Subcutaneous abdominal adipose tissue (tissue), 5 donors: ENCODE measurements around the gene RBFOX1.

ENCODE experiments used
- H3K27ac ChIP-seq: one replicate; pipeline ENCODE4 v1.7.0; 2013; ENCODE audit warnings: low read depth, mild to moderate bottlenecking, inconsistent platforms, low read length, moderate library complexity
- H3K27me3 ChIP-seq, 5 donors: one replicate each; pipeline ENCODE4 v1.7.0; 2013; ENCODE audit warnings: low read length in 5 of 5, inconsistent platforms in 1 of 5; ENCODE audit not compliant: control insufficient read depth in 5 of 5, insufficient read depth in 4 of 5
- H3K36me3 ChIP-seq, 5 donors: one replicate each; pipeline ENCODE4 v1.7.0; 2013; ENCODE audit warnings: low read length in 5 of 5; ENCODE audit not compliant: control insufficient read depth in 5 of 5, insufficient read depth in 5 of 5
- H3K4me1 ChIP-seq, 5 donors: one replicate each; pipeline ENCODE4 v1.7.0; 2013; ENCODE audit warnings: low read length in 5 of 5, mild to moderate bottlenecking in 3 of 5, moderate library complexity in 1 of 5; ENCODE audit not compliant: control insufficient read depth in 5 of 5, insufficient read depth in 5 of 5
- H3K4me3 ChIP-seq, 5 donors: one replicate each; pipeline ENCODE4 v1.7.0; 2013; ENCODE audit warnings: low read length in 5 of 5, low read depth in 1 of 5
- H3K9ac ChIP-seq, 5 donors: one replicate each; pipeline ENCODE4 v1.7.0; 2013; ENCODE audit warnings: low read length in 5 of 5, mild to moderate bottlenecking in 4 of 5, moderate library complexity in 3 of 5
- H3K9me3 ChIP-seq, 5 donors: one replicate each; pipeline ENCODE4 v1.7.0; 2013; ENCODE audit warnings: low read length in 5 of 5; ENCODE audit not compliant: control insufficient read depth in 5 of 5
- donor health status: healthy.
- donor health status: healthy.
- donor health status: healthy.
- donor health status: healthy.
- donor health status: healthy.

Gene RBFOX1

DNA sequence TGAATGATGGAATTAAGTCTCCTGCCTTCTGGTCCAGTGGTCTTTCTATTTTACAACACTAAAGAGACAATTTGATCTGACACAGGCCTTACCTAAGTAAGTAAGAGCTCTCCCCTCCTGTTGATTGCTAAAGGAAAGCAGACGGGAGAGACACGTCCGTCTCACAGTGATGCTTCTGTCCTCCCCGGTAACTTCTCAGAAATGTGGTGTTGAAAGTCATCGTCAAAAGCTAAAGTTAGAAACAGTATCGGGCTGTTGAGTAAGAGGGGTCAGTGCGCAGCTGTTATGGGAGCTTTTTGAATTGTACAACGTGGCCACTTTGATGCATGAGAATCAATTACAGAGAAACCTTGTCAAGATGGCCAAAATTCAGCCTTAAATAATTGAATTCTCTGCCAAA is 1.9 kb upstream of the RBFOX1 start:
- Histone ChIP-seq H3K36me3 (no peaks in the 10 kb centered on the region), H3K9me3 (peaks cover 0 to 2% (median 0%) of the 10 kb centered on the region in 5 donors), H3K4me1 (no peaks in the 10 kb centered on the region), H3K27me3 (no peaks in the 10 kb centered on the region), H3K9ac (no peak overlapping the region), H3K27ac (no peak overlapping the region), H3K4me3 (no peak overlapping the region)

DNA sequence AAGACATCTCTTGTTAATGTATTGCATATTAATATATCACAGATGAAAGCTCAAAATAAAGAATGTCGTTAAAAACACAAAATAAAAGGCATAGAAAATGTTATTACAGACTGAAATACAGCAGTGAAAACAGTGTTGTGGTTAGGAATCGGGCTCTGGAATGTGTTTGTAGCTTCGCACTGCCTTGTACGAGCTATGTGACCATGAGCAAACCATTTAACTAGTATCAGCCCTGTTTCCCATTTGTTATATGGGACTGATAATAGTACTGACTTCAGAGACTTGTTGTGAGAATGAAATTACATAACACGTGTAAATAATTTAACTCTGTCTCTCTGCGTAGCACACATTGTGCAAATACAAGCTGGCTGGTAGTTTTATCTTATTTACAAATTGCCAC is 648 bp upstream of the RBFOX1 start:
- Histone ChIP-seq H3K9ac (no peak overlapping the region), H3K36me3 (no peaks in the 10 kb centered on the region), H3K4me3 (no peak overlapping the region), H3K27me3 (no peaks in the 10 kb centered on the region), H3K4me1 (no peaks in the 10 kb centered on the region), H3K27ac (no peak overlapping the region), H3K9me3 (no peaks in the 10 kb centered on the region)

DNA sequence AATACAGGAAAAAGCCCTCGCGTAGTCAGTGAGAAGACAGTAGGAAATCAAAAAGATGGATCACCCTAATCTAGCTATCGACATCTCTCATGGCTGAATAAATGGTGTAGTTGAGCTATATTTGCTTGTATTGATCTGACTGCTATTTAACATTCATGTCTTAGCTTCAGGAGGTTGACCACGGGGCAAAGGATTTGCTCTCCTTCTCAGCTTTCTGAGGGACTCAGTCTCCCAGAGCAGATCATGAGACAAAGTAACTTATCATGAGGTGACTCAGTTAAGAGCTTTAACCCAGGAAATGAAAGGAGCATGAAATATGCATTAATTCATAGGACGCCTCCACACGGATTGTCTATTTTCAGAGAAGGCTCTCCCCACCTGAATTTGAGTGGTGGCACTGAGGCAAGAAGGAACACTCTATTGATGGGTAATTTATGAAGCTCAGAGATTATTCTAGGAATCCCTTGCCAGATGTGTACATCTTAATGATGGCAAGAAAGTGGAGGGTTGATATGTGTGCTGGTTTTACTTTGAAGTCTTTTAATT is 608 bp downstream of the RBFOX1 start:
- H3K9me3 ChIP-seq: no peaks in the 10 kb centered on the region
- H3K4me1 ChIP-seq: no peaks in the 10 kb centered on the region
- H3K27ac ChIP-seq: no peak overlapping the region
- no peaks in the 10 kb centered on the region for H3K36me3 ChIP-seq
- no peak overlapping the region for H3K9ac ChIP-seq
- no peaks in the 10 kb centered on the region for H3K27me3 ChIP-seq
- no peak overlapping the region for H3K4me3 ChIP-seq

DNA sequence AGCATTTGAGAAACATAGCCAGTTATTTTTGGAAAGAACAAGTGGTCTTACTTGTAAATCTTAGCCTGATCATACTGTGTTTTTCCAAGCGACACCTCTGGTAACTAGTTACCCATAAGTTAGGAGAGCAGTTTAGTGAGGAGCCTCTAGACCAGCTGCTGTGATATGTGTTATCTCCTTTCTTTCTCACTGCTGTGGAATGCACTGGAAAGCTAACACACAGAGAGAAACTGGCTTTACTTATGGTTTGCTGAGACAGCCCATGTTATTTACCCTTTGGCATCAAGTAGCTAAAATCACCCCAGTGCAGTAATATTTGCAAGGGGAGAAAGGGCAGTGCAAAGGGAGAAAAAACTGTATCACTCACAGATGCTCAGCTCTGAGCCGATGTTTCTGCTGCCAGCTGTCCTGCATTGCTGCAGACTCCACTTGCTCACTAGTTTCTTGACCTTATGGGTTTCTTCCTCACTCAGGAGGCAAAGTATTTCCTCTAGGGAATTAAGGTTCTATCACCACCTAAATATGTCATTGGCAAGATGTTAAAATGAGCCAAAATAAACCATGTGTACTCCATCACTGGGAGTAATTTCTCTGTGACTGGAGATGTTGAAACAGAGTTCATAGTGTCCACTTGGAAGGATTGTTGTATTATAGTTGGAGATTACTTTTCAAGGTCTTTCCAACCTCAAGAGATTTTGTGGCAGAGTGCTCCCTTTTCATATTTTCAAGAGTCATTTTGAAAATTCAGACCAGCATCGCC is 2.3 kb downstream of the RBFOX1 start:
- H3K4me1 ChIP-seq: no peaks in the 10 kb centered on the region

DNA sequence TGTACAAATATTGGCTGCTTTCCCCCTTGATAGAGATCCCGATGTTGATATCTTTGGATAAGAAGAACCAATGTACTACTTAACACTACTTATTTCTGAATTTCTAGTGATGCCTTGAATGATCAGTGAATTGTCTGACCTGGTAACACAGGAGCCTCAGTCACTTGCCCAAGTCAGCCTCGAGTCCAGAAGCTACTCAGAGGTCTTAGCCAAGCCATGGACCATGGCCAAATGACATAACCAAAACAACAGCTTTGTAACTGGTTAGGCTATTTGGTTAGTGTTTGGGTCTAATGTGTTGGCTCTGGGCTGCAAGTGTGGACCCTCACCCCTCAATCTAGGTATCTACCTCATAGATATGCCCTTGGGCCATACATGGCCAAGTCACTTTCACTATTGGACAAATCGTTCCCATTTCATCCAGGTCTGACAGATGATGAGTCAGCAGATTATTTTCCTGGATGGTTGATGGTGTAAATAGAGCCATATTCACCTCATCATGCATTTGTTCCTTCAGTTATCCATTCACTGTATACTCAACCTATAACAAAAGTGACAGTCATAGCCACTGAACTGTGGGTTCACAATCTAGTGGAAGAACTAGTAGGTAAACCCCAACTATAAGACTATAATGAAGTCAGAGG is 3.5 kb downstream of the RBFOX1 start:
- Histone ChIP-seq H3K9ac (no peak overlapping the region), H3K27ac (no peak overlapping the region), H3K4me3 (no peak overlapping the region), H3K4me1 (no peaks in the 10 kb centered on the region), H3K27me3 (no peaks in the 10 kb centered on the region), H3K36me3 (no peaks in the 10 kb centered on the region), H3K9me3 (no peaks in the 10 kb centered on the region)

More for the DNA sequence above, 2.3 kb downstream of the RBFOX1 start:
- H3K27me3 ChIP-seq: no peaks in the 10 kb centered on the region
- H3K9me3 ChIP-seq: no peaks in the 10 kb centered on the region
- H3K36me3 ChIP-seq: no peaks in the 10 kb centered on the region
- H3K4me3 ChIP-seq: no peak overlapping the region
- H3K27ac ChIP-seq: no peak overlapping the region
- H3K9ac ChIP-seq: no peak overlapping the region

DNA sequence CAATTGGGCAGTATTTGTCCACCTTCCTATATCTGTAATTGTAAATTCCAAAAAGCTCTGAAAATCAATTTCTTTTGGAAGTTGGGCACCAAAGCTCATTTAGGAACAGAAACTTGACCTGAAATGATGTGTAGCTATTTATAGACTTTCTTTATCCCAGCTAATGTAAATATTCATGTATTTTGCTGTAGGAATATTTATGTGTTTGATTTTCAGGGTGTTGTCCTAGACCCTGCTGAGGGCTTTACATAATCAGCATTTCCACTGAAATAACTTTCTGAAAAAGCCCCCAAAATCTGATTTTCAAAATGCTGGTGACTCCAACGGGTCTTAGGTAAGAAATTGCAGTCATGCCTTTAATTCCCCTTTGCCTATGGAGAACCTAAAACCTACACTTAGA is 4.1 kb downstream of the RBFOX1 start:
- H3K4me3 ChIP-seq: no peak overlapping the region
- no peak overlapping the region for H3K9ac ChIP-seq
- no peaks in the 10 kb centered on the region for H3K36me3 ChIP-seq
- no peaks in the 10 kb centered on the region for H3K9me3 ChIP-seq
- no peaks in the 10 kb centered on the region for H3K27me3 ChIP-seq
- H3K27ac ChIP-seq: no peak overlapping the region
- no peaks in the 10 kb centered on the region for H3K4me1 ChIP-seq

DNA sequence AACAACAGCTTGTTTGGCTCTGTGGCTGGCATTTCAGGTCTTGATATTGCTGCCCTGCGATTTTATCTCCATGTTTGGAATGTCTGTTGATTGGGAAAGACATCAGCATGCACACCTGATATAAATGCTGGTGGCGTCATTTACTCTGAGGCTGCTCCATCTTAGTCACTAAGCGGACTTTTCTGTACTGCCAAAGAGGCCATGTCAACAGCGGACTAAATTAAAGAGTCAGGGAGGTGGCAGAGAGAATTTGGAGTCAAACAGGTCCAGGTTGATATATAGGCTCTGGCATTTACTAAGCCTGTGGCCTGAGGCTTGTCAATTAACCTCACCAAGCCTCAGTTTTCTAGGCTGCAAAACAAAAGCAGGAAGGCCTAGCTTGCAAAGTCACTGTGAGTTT is 6.2 kb downstream of the RBFOX1 start:
- H3K27ac ChIP-seq: no peak overlapping the region
- H3K4me1 ChIP-seq: no peaks in the 10 kb centered on the region
- H3K36me3 ChIP-seq: no peaks in the 10 kb centered on the region
- no peak overlapping the region for H3K9ac ChIP-seq
- no peaks in the 10 kb centered on the region for H3K9me3 ChIP-seq
- H3K27me3 ChIP-seq: peaks cover 0 to 2% (median 0%) of the 10 kb centered on the region in 5 donors
- H3K4me3 ChIP-seq: no peak overlapping the region

DNA sequence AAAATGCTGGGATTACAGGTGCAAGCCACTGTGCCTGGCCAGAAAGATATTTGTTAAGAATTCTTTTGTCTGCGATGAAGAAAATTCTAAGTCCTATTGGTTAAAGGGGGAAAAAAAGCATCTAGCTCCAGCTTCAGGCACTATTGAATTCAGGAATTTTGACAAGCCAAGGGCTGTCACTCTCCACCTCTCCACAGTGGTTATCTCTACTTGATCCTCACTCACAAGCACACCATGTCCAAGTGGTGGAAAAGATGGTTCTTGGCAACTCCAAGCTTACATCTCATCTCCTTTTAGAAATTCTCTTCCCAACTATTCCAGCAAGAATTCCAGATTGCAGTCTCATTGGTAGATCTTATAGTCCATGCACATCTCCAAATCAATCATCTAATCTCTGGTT is 7.1 kb downstream of the RBFOX1 start:
- Histone ChIP-seq H3K4me3 (no peak overlapping the region), H3K9ac (no peak overlapping the region), H3K36me3 (no peaks in the 10 kb centered on the region), H3K27ac (no peak overlapping the region), H3K9me3 (no peaks in the 10 kb centered on the region), H3K27me3 (peaks cover 0 to 2% (median 0%) of the 10 kb centered on the region in 5 donors), H3K4me1 (no peaks in the 10 kb centered on the region)

DNA sequence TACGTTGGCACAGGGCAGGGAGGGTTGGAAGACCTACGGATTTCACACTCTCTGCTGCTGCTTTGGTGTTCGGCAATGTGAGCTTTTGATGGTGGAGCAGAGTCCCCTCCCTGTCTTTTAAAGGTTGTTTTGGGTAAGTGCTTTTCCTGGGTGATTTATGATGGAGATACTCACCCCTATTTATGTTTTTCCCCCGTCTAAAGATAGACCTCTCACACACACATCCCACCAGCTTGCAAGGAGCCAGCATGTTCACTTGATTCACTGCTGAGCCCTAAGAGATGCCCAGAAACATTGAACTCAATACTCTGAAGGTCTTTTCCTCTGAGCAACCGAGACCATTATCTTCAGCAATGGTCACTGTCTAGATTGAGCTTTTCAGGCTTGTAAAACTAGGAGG is 8.3 kb downstream of the RBFOX1 start:
- Histone ChIP-seq H3K27ac (no peak overlapping the region), H3K27me3 (peaks cover 0 to 2% (median 0%) of the 10 kb centered on the region in 5 donors), H3K36me3 (no peaks in the 10 kb centered on the region), H3K4me3 (no peak overlapping the region), H3K9ac (no peak overlapping the region), H3K9me3 (no peaks in the 10 kb centered on the region), H3K4me1 (no peaks in the 10 kb centered on the region)

DNA sequence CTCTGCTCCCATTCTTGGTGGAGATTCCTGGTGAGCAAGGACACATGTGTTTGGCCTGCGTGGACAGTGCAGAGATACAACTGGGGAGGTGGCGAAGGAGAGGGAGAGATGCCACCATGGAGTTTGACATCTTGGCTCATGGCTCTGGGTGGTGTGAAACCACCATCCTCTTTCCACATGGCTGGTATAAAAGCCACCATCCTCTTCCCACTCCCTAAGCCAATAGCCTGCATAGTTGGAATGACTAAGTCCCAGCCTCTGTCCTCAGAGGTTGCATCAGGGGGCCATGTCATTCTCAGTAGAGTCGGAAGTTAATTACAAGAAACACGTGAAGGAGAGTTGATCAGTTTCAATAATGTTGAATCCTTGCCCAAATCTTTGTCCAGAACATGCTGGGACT is 10.0 kb downstream of the RBFOX1 start:
- Histone ChIP-seq H3K36me3 (no peaks in the 10 kb centered on the region), H3K9me3 (peaks cover 0 to 4% (median 0%) of the 10 kb centered on the region in 5 donors), H3K4me3 (no peak overlapping the region), H3K27me3 (peaks cover 0 to 2% (median 0%) of the 10 kb centered on the region in 5 donors), H3K9ac (no peak overlapping the region), H3K27ac (no peak overlapping the region), H3K4me1 (no peaks in the 10 kb centered on the region)
